NCI-H524 (cell line): ENCODE measurements around the gene NOS3.

Source experiments
- DNase-seq, 2 experiments: peaks; one replicate each; lab custom pipeline; 2025; lab: John Stamatoyannopoulos, UW

NOS3 gene

DNA sequence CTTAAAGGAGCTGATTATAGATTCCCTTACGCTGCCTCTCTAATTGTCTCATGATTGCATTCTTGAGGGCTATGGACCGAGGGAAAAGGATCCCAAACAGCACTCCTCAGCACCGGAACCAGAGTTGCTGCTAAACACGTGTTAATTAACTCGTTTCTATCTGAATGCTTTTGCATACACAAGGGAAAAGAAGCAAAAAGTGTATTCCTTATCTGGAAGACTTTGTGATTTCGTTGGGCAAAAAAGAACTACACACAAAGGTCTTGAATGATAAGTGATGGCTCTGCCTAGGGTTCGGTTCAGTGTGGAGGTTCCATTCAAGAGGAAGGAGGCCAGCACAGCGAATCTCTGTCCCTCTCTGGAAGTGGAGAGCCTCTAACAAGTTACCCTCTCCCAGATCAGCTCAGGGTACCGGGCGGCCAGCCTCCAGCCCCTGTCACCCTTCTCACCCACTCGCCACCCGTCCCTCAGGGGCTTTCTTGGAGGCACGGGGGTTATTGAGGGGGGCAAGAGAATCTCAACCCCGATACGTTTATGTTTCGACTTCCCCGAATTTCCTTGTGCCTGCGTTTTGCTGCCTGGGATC lies 68.1 kb downstream of the NOS3 start:
- DNase-seq, result peak in 1 of 2 experiments; percentile 40

DNA sequence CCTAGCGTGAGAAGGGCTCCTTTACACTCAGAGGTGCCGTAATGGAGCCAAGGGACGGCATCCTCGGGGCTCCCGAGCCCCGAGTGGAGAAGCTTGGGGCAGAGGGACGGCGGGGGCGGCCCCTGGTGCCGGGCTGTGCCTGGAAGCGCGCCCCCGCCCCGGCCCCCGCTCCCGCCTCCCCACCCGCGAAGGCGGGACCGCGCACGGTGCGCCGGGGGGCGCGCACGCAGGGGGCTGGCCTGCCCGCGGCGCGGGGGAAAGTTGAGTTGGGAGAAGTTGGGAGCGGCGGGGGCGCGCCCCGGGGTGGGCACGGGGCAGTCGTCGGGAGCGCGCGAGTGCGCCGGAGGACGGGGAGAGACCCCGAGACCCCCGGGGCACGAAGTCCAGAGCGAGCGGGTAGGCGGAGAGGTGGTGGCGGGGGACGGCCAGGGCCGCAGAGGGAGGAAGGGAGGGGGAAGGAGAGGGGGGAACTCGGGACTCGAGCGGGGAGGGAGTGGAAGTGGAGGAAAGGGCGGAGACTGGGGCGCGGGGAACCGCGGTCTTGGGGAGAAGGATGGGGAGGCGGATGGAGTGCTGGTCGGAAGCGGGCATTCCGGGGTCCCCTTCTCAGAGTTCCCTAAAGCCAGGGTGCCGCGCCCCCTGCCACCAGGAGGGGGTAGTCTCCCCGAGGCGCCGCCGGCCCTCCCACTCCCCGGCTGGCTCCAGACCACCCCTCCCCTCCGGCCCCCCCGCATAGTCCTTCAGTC lies 68.7 kb downstream of the NOS3 start, which contains the start of gene SLC4A2:
SLC4A2 (plus strand) TSS at position 223 of the 746 bp plus-strand sequence. CDS start 2,399 bp downstream, outside the sequence.
- peak; percentile 67 to 76 for DNase-seq

DNA sequence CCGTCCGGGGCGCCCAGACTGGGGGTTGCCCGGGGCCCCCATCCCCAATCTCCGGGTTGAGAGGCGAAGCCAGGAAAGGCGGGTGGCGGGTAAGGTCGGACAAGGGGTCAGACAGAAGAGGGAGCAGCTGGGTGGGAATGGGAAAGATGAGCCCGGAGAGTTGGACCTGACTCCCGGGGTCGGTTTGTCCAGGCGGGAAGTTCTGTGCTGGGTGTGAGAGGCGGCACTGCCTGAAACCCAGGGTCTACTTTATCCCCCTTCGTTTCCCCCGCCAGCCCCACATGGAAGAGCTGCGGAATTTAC lies 69.2 kb downstream of the NOS3 start:
- peak in 1 of 2 experiments; percentile 58 for DNase-seq

DNA sequence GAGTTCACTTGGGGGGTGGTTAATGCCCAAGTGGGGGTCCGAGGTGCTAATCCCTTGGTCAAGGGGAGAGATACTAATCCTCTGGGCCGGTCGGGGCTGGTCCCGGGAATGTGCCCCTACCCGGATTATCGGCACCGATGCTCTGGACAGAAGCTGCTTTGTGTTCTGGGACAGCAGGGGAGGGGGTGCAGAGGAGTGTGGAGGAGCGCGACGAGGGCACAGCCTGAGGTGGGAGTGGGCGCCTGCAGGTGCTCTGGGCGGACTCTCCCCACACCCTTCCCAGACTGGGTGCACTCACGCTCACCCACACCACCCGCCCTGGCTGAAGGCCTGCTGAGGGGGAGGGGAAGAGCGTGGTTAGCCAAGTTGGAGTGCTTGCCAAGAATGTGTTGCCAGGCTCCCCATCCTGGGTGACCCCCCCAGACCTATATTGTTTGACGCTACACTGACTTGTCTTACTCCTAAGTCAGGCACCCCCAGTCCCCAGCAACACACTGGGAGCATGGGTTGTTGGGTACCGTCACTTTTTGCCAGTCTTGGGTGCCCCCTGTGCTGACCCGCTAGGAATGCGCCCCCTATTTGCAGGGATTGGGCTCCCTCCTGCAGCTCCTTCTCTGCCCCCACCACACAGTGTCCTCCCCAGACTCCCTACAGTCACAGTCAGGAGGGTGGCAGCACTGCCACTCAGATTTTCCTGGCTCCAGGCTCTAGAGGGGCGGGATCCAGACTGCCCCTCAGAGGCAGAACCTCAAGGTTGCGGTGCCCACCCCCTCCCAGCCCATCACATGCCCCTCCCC lies 69.8 kb downstream of the NOS3 start:
- DNase-seq, result peak; percentile 28 to 38

DNA sequence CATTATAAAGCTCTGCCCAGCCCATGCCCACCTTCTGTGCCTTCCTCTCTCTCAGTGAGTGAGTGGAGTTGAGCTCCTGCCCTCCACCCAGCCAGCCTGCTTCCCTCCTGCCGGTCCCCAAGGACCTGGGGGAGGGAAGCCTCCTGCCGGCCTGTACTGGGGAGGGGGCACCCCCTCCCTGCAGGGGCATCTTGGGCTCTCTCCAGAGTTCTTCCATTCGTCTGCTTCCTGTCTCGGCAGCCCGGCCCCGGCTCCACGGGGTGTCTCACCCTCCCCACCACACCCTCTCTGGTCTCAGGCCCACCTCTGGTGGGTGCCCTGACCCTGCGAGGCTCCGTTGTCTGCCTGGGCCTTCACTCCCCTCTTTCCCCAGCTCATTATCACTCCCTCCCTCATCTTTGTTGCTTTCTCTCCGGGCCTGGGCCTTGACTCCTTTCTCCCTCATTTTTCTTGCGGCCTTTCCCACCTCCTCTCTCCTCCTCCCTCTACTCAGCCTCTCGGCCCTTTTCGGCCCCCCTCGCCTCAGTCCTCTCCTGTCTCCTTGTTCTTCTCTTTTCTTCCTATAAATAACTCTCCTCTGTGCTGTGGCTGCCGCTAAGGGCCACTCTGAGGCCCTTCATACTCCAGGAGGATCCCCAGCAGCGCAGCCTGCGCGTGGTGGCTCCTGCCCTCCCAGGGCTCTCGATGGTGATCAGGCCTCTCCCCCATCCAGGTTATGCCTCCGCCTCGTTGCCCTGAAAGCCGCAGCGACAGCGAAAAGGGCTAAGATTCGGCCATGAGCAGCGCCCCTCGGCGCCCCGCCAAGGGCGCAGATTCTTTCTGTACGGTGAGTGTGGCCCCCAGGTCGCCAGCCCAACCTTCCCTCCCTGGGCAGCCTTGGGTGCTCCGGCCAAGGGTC lies 70.6 kb downstream of the NOS3 start:
- no peak for DNase-seq

DNA sequence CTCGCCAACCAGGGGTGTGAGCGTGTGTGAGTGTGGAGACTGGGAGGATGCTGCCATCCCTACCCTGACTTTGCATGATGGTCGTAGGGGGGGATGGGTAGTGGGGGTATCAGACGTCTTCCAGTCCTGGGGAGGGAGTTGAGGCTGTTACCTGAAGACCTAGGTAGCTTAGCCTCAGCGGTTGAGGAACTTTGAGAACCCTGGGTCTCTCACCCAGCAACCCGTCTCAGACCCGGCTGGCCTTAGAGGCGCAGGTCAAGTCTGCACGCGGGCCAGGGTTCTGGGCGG lies 71.2 kb downstream of the NOS3 start:
- DNase-seq, result no peak

DNA sequence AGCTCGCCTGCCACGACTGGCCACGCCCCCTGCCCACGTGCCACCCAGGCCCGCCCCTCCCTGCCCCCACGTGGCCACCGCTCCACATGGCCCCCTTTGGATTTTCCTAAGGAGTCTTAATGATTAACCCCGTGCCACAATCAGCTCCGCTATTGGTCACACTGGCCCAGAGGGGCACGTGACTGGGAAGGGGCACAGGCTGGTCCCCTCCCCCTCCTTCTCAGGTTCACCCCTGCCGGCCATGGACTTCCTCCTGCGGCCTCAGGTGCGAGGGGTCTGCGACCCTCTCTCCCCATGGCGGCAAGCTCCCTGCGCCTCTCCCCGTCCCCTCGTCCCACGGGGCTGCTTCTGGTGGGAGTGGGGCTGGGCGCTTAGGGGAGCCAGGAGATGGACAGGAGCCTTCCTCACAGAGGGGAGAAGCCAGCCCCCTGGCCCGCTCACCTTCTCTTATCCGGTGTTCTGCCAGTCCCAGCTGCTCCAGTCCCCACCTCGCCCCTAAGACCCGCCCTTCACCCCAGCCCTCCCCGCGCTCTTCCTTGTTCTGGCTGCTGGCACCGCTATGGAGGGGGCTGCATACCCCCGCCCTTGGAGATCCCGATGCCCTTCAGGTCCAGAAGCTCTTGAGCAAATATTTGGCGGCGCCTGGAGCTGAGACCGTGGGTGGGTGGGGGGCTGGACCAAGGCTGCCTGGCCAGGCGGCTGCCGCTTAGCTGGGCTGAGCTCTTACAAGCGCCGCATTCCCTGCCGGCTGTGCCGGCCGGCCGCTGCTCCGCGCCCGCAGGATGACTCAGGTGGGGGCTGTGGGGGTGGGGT lies 71.8 kb downstream of the NOS3 start:
- no peak for DNase-seq

DNA sequence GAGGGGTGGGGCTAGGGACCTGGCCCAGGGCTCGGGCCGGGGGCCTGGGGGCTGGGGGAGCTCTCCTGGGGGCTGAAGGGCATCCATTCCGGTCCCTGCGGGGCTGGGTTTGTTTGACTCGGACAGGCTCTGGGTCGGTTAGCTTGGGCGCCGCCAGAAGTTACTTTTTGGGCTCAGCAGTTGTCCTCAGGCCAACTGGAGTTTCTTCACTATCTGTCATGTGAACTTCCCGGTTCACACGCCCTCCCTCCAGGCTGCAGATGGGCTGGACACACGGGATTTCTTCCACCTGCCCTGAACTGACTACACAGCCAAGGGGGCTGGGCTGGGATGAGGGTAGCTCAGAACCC lies 72.4 kb downstream of the NOS3 start:
- no peak for DNase-seq
